GM23338 (cell line): ENCODE results near the gene EPM2AIP1.

Experiments
- CREB1 ChIP-seq: fragments of 250-450 bp; sonication (Bioruptor Pico); IDR thresholded peaks from 2 replicates; pipeline ENCODE4 v1.5.0; 2020; ENCODE audit warnings: low read depth, mild to moderate bottlenecking, moderate library complexity
- EZH2 ChIP-seq: fragments of 200-600 bp; sonication (generic); IDR thresholded peaks from one replicate; pipeline ENCODE4 v1.8.0; 2017; ENCODE audit warnings: antibody characterized with exemption, mild to moderate bottlenecking, low read depth; ENCODE audit not compliant: unreplicated experiment
- EZH2phosphoT487 ChIP-seq: fragments of 200-600 bp; sonication (generic); IDR thresholded peaks from one replicate; pipeline ENCODE4 v1.8.1; 2018; ENCODE audit warnings: antibody characterized with exemption; ENCODE audit not compliant: unreplicated experiment
- JUNB ChIP-seq: IDR thresholded peaks from one replicate; pipeline ENCODE4 v1.6.1; 2016; ENCODE audit warnings: antibody characterized with exemption; ENCODE audit not compliant: unreplicated experiment
- NANOG ChIP-seq: IDR thresholded peaks from 2 replicates; pipeline ENCODE4 v1.6.1; 2016; ENCODE audit warnings: antibody characterized with exemption, borderline replicate concordance
- POLR2AphosphoS5 ChIP-seq: IDR thresholded peaks from 2 replicates; pipeline ENCODE4 v1.6.1; 2016; ENCODE audit warnings: antibody characterized with exemption, low read depth
- REST ChIP-seq: IDR thresholded peaks from one replicate; pipeline ENCODE4 v1.6.1; 2018; ENCODE audit warnings: antibody characterized with exemption; ENCODE audit not compliant: unreplicated experiment
- STAT1 ChIP-seq: IDR thresholded peaks from one replicate; pipeline ENCODE4 v1.6.1; 2016; ENCODE audit warnings: antibody characterized with exemption; ENCODE audit not compliant: unreplicated experiment
- ZNF114 ChIP-seq: fragments of 250-450 bp; sonication (Bioruptor Pico); IDR thresholded peaks from 2 replicates; pipeline ENCODE4 v1.5.0; 2020; ENCODE audit warnings: mild to moderate bottlenecking, moderate library complexity
- ZNF331 ChIP-seq: fragments of 250-450 bp; sonication (Bioruptor Pico); IDR thresholded peaks from 2 replicates; pipeline ENCODE4 v1.5.0; 2020; ENCODE audit warnings: low read depth, mild to moderate bottlenecking, moderate library complexity
- TF ChIP-seq, protein P1 (sequence below), 2 experiments: fragments of 200-600 bp in 1 of 2; sonication (generic) in 1 of 2; conservative IDR thresholded peaks; 2 replicates each; pipeline versions ENCODE4 v1.5.1 to v1.6.1; 2016 to 2017; ENCODE audit warnings: antibody characterized with exemption in 2 of 2, low read depth in 2 of 2, mild to moderate bottlenecking in 2 of 2, moderate library complexity in 1 of 2
- TF ChIP-seq, protein P2 (sequence below): IDR thresholded peaks from 2 replicates; pipeline ENCODE4 v1.6.1; 2016; ENCODE audit warnings: antibody characterized with exemption
- TF ChIP-seq, protein P3 (sequence below): fragments of 250-450 bp; sonication (Bioruptor Pico); IDR thresholded peaks from 2 replicates; pipeline ENCODE4 v1.5.0; 2020; ENCODE audit warnings: mild to moderate bottlenecking, moderate library complexity

DNA sequence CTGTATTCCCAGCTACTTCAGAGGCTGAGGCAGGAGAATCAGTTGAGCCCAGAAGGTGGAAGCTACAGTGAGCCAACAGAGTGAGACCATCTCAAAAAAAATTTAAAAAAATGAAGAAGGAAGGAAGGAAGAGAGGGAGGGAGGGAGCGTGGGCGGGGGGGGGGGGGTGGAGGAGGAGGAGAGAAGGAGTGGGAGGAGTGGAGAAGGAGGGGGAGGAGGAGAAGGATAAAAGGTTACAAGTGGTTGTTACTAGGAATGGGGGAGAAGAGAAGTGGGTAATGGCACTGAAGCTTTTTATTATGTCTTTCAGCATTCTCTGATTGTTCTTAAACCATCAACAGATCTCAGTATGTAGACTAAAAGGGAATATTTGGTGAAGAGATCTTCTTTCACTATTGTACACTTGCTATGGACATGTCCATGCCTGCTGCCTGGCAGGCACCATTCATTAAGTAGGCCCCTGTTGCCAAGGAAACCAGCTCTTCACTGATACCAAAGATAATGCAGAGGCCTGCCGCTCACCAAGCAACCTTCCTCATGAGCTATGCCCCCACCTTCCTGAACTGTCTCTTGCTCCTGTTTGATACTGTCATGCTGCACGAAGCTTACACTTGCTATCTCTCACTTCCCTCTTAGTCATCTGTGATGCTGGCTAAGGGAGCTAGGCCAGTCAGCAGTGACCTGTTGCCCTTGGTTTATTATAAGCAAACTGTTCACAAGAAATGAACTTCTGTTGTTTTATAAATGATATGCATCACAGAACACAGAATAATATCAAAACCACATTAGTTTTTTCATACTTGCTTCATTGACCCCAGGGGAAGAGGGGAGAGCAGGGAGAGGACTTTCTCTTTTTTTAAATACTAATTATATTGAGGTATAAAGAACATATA lies 23.1 kb downstream of the EPM2AIP1 start:
- no peak for TF ChIP-seq EZH2
- TF ChIP-seq, protein P1, sequence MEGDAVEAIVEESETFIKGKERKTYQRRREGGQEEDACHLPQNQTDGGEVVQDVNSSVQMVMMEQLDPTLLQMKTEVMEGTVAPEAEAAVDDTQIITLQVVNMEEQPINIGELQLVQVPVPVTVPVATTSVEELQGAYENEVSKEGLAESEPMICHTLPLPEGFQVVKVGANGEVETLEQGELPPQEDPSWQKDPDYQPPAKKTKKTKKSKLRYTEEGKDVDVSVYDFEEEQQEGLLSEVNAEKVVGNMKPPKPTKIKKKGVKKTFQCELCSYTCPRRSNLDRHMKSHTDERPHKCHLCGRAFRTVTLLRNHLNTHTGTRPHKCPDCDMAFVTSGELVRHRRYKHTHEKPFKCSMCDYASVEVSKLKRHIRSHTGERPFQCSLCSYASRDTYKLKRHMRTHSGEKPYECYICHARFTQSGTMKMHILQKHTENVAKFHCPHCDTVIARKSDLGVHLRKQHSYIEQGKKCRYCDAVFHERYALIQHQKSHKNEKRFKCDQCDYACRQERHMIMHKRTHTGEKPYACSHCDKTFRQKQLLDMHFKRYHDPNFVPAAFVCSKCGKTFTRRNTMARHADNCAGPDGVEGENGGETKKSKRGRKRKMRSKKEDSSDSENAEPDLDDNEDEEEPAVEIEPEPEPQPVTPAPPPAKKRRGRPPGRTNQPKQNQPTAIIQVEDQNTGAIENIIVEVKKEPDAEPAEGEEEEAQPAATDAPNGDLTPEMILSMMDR (conservative IDR thresholded peaks at IDR 0.05; ENCODE audit: low read depth in 2 of 2): no peak
- TF ChIP-seq POLR2AphosphoS5: no peak
- no peak for TF ChIP-seq EZH2phosphoT487
- no peak for TF ChIP-seq JUNB
- TF ChIP-seq REST: no peak
- no peak for TF ChIP-seq ZNF114 (CRISPR knock-in tag)
- TF ChIP-seq NANOG: no peak
- TF ChIP-seq, protein P2, sequence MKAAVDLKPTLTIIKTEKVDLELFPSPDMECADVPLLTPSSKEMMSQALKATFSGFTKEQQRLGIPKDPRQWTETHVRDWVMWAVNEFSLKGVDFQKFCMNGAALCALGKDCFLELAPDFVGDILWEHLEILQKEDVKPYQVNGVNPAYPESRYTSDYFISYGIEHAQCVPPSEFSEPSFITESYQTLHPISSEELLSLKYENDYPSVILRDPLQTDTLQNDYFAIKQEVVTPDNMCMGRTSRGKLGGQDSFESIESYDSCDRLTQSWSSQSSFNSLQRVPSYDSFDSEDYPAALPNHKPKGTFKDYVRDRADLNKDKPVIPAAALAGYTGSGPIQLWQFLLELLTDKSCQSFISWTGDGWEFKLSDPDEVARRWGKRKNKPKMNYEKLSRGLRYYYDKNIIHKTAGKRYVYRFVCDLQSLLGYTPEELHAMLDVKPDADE: no peak
- no peak for TF ChIP-seq CREB1 (CRISPR knock-in tag)
- TF ChIP-seq STAT1: no peak
- TF ChIP-seq ZNF331 (CRISPR knock-in tag): no peak
- TF ChIP-seq, protein P3, sequence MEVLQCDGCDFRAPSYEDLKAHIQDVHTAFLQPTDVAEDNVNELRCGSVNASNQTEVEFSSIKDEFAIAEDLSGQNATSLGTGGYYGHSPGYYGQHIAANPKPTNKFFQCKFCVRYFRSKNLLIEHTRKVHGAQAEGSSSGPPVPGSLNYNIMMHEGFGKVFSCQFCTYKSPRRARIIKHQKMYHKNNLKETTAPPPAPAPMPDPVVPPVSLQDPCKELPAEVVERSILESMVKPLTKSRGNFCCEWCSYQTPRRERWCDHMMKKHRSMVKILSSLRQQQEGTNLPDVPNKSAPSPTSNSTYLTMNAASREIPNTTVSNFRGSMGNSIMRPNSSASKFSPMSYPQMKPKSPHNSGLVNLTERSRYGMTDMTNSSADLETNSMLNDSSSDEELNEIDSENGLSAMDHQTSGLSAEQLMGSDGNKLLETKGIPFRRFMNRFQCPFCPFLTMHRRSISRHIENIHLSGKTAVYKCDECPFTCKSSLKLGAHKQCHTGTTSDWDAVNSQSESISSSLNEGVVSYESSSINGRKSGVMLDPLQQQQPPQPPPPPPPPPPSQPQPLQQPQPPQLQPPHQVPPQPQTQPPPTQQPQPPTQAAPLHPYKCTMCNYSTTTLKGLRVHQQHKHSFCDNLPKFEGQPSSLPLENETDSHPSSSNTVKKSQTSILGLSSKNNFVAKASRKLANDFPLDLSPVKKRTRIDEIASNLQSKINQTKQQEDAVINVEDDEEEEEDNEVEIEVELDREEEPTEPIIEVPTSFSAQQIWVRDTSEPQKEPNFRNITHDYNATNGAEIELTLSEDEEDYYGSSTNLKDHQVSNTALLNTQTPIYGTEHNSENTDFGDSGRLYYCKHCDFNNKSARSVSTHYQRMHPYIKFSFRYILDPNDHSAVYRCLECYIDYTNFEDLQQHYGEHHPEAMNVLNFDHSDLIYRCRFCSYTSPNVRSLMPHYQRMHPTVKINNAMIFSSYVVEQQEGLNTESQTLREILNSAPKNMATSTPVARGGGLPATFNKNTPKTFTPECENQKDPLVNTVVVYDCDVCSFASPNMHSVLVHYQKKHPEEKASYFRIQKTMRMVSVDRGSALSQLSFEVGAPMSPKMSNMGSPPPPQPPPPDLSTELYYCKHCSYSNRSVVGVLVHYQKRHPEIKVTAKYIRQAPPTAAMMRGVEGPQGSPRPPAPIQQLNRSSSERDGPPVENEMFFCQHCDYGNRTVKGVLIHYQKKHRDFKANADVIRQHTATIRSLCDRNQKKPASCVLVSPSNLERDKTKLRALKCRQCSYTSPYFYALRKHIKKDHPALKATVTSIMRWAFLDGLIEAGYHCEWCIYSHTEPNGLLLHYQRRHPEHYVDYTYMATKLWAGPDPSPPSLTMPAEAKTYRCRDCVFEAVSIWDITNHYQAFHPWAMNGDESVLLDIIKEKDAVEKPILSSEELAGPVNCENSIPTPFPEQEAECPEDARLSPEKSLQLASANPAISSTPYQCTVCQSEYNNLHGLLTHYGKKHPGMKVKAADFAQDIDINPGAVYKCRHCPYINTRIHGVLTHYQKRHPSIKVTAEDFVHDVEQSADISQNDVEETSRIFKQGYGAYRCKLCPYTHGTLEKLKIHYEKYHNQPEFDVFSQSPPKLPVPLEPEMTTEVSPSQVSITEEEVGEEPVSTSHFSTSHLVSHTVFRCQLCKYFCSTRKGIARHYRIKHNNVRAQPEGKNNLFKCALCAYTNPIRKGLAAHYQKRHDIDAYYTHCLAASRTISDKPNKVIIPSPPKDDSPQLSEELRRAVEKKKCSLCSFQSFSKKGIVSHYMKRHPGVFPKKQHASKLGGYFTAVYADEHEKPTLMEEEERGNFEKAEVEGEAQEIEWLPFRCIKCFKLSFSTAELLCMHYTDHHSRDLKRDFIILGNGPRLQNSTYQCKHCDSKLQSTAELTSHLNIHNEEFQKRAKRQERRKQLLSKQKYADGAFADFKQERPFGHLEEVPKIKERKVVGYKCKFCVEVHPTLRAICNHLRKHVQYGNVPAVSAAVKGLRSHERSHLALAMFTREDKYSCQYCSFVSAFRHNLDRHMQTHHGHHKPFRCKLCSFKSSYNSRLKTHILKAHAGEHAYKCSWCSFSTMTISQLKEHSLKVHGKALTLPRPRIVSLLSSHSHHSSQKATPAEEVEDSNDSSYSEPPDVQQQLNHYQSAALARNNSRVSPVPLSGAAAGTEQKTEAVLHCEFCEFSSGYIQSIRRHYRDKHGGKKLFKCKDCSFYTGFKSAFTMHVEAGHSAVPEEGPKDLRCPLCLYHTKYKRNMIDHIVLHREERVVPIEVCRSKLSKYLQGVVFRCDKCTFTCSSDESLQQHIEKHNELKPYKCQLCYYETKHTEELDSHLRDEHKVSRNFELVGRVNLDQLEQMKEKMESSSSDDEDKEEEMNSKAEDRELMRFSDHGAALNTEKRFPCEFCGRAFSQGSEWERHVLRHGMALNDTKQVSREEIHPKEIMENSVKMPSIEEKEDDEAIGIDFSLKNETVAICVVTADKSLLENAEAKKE (CRISPR knock-in tag): no peak
